ENCODE results near the gene BDKRB2.

Gene BDKRB2

GRCh38 chr14:96204151-96205058, at the start of gene BDKRB2:
Gene BDKRB2, plus strand, starts transcription at chr14:96204839. Its CDS starts 32,269 bp downstream, at chr14:96237108.
- peak; percentile 21 for DNase-seq

- DNase-seq, result no peak
These were observed 49.7 kb upstream of the BDKRB2 start for GRCh38 chr14:96154900-96155299.

GRCh38 chr14:96156804-96157760, 47.6 kb upstream of the BDKRB2 start:
- no peak for DNase-seq

- no peak for DNase-seq
These were observed 45.9 kb upstream of the BDKRB2 start for GRCh38 chr14:96158735-96159134.

- DNase-seq, result no peak
These were observed 44.3 kb upstream of the BDKRB2 start for GRCh38 chr14:96160076-96160912.

- DNase-seq, result no peak
These were observed 43.7 kb upstream of the BDKRB2 start for GRCh38 chr14:96160913-96161310.

GRCh38 chr14:96161636-96162035, 43.0 kb upstream of the BDKRB2 start:
- DNase-seq, result no peak

- no peak for DNase-seq
These were observed 42.4 kb upstream of the BDKRB2 start for GRCh38 chr14:96162265-96162664.

- DNase-seq, result no peak
These were observed 41.9 kb upstream of the BDKRB2 start for GRCh38 chr14:96162741-96163140.

GRCh38 chr14:96164861-96165490, 39.7 kb upstream of the BDKRB2 start:
- no peak for DNase-seq

GRCh38 chr14:96165493-96166436, 38.9 kb upstream of the BDKRB2 start:
- no peak for DNase-seq

GRCh38 chr14:96166461-96167223, 38.0 kb upstream of the BDKRB2 start:
- no peak for DNase-seq

- no peak for DNase-seq
These were observed 37.2 kb upstream of the BDKRB2 start for GRCh38 chr14:96167224-96168148.

- DNase-seq, result no peak
These were observed 36.1 kb upstream of the BDKRB2 start for GRCh38 chr14:96168581-96168980.

- no peak for DNase-seq
These were observed 33.6 kb upstream of the BDKRB2 start for GRCh38 chr14:96170961-96171592.

- DNase-seq, result no peak
These were observed 30.8 kb upstream of the BDKRB2 start for GRCh38 chr14:96173636-96174475.

GRCh38 chr14:96176275-96176674, 28.4 kb upstream of the BDKRB2 start:
- no peak for DNase-seq
